ENCODE results near the gene PLEKHG1.

DNA sequence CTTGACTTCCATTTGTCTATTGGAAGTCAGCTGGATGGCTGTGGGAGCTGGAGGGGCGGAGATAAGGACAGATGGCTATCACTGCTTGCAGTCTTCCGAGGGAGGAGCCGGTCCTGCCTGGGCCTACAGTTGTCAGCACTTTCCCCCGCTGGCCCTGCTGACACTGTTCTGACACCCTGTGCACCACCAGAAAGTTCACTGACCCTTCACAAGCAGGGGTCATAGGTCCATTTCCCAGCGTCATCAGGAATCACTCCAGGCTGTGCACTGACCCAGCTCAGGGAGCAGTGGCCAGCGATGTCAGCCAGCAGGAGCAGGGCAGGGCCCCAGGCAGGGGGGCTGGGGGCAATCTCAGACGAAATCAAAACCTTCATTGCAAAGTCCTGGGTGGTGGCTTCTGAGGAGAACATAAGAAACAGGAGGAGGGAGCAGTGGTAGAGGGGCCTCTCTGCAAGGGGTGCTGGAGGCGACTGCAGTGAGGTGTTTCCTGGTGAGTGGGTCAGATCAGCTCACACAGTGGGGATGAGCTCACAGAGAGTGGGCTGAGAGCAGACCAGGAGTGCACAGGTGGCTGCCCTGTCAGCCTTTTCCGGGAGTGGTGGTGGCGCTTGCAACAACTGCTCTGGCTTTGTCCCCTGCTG is 26.5 kb upstream of the PLEKHG1 start:
- no peak for TF ChIP-seq EZH2 (IDR thresholded peaks at IDR 0.05; ENCODE audit: low read length, unreplicated experiment)
- TF ChIP-seq CTCF (conservative IDR thresholded peaks at IDR 0.05; ENCODE audit: low read depth, low read length): no peak
